ENCODE data around the gene CRAT. TPM values are rescaled to one million over a fixed set of nuclear protein-coding genes. Genes with fewer than 3 reads are reported as not detected.

Gene CRAT
- total RNA-seq, 1 experiment from 2014 or later = 16.1 TPM

GRCh38 chr9:129135476-129135875, 24.9 kb upstream of the CRAT start:
- Histone ChIP-seq H2AFZ (ENCODE audit: low read length) (no peak overlapping the region), H3K4me1 (ENCODE audit: insufficient read depth, low read length) (peaks cover 18% of the 10 kb centered on the region), H3K27me3 (ENCODE audit: low read length) (no peaks in the 10 kb centered on the region), H3K36me3 (ENCODE audit: low read depth, low read length) (peaks cover 5% of the 10 kb centered on the region; the same call in 1 of the 2 replicates), H3K27ac (ENCODE audit: low read length) (no peak overlapping the region), H3K9me2 (replicated peaks; ENCODE audit: low read length) (no peaks in the 10 kb centered on the region), H3K9me3 (ENCODE audit: low read length) (no peaks in the 10 kb centered on the region), H3K9ac (ENCODE audit: low read length) (no peak overlapping the region), H4K20me1 (ENCODE audit: low read length) (no peaks in the 10 kb centered on the region), H3K79me2 (ENCODE audit: low read length) (no peaks in the 10 kb centered on the region), H3K4me2 (ENCODE audit: low read length) (no peak overlapping the region), H3K4me3 (ENCODE audit: low read length) (no peak overlapping the region), H3F3A (ENCODE audit: low read length, unreplicated experiment) (peaks cover 5% of the 10 kb centered on the region)
- ChIA-PET POLR2A (ENCODE audit: unreplicated experiment) (no interaction called here), CTCF (no interaction called here)
- ATAC-seq (no peak), DNase-seq (no peak)
- no peak for TF ChIP-seq EZH2phosphoT487 (IDR thresholded peaks at IDR 0.05; ENCODE audit: borderline replicate concordance, low read length)
- TF ChIP-seq CTCF (conservative IDR thresholded peaks at IDR 0.05; ENCODE audit: low read depth, low read length) = no peak
- TF ChIP-seq EZH2 (IDR thresholded peaks at IDR 0.05; ENCODE audit: low read length, unreplicated experiment) = no peak
- no TSS peak for BruUV-seq (replicated peaks)
- intact Hi-C loops (cut with micrococcal nuclease) = loop anchor here (5.0 kb wide), 1 partner anchor 477 kb away; no protein-coding TSS in a partner anchor

GRCh38 chr9:129133082-129133481, 22.5 kb upstream of the CRAT start:
- DNase-seq (no peak), ATAC-seq (no peak)
- H3K79me2 ChIP-seq (ENCODE audit: low read length) = no peaks in the 10 kb centered on the region
- H3F3A ChIP-seq (ENCODE audit: low read length, unreplicated experiment) = no peaks in the 10 kb centered on the region
- no TSS peak for BruUV-seq (replicated peaks)
- no peaks in the 10 kb centered on the region for H3K9me2 ChIP-seq (replicated peaks; ENCODE audit: low read length)
- peaks cover 8% of the 10 kb centered on the region; the same call in 1 of the 2 replicates for H3K36me3 ChIP-seq (ENCODE audit: low read depth, low read length)
- ChIA-PET POLR2A (ENCODE audit: unreplicated experiment) (no interaction called here), CTCF (no interaction called here)
- no peaks in the 10 kb centered on the region for H3K27me3 ChIP-seq (ENCODE audit: low read length)
- no peaks in the 10 kb centered on the region for H3K9me3 ChIP-seq (ENCODE audit: low read length)
- no peaks in the 10 kb centered on the region for H4K20me1 ChIP-seq (ENCODE audit: low read length)
- H3K4me1 ChIP-seq (ENCODE audit: insufficient read depth, low read length) = no peaks in the 10 kb centered on the region
- no peak overlapping the region for H3K27ac ChIP-seq (ENCODE audit: low read length)
- no peak overlapping the region for H3K9ac ChIP-seq (ENCODE audit: low read length)
- intact Hi-C loops (cut with micrococcal nuclease) = no loop called here
- TF ChIP-seq EZH2 (IDR thresholded peaks at IDR 0.05; ENCODE audit: low read length, unreplicated experiment) (no peak), EZH2phosphoT487 (IDR thresholded peaks at IDR 0.05; ENCODE audit: borderline replicate concordance, low read length) (no peak), CTCF (conservative IDR thresholded peaks at IDR 0.05; ENCODE audit: low read depth, low read length) (no peak)
- no peak overlapping the region for H3K4me2 ChIP-seq (ENCODE audit: low read length)
- no peak overlapping the region for H2AFZ ChIP-seq (ENCODE audit: low read length)
- H3K4me3 ChIP-seq (ENCODE audit: low read length) = no peak overlapping the region

- H3K4me3 ChIP-seq (ENCODE audit: low read length) = no peak overlapping the region
- no peak overlapping the region for H2AFZ ChIP-seq (ENCODE audit: low read length)
- peaks cover 8% of the 10 kb centered on the region; the same call in 1 of the 2 replicates for H3K36me3 ChIP-seq (ENCODE audit: low read depth, low read length)
- CTCF ChIA-PET = interaction anchor here (0.6 to 1.7 kb wide), 13 partner anchors 9 to 590 kb away, joined by 3 to 13 read pairs (median 4); partner anchors contain the start of genes DOLPP1 and NTMT1
- H3K4me1 ChIP-seq (ENCODE audit: insufficient read depth, low read length) = no peaks in the 10 kb centered on the region
- H3K4me2 ChIP-seq (ENCODE audit: low read length) = no peak overlapping the region
- no peak overlapping the region for H3K27ac ChIP-seq (ENCODE audit: low read length)
- no peaks in the 10 kb centered on the region for H3K79me2 ChIP-seq (ENCODE audit: low read length)
- H3K9me2 ChIP-seq (replicated peaks; ENCODE audit: low read length) = no peaks in the 10 kb centered on the region
- ATAC-seq = peak; percentile 91
- TF ChIP-seq EZH2 (IDR thresholded peaks at IDR 0.05; ENCODE audit: low read length, unreplicated experiment) = no peak
- TF ChIP-seq CTCF (conservative IDR thresholded peaks at IDR 0.05; ENCODE audit: low read depth, low read length) = peak; percentile 88
- BruUV-seq (replicated peaks) = no TSS peak
- peak; percentile 68 for DNase-seq
- POLR2A ChIA-PET (ENCODE audit: unreplicated experiment) = interaction anchor here (0.6 kb wide), 1 partner anchor 332 kb away, joined by 3 read pairs; no protein-coding TSS in a partner anchor
- no peaks in the 10 kb centered on the region for H4K20me1 ChIP-seq (ENCODE audit: low read length)
- H3K9me3 ChIP-seq (ENCODE audit: low read length) = no peaks in the 10 kb centered on the region
- intact Hi-C loops (cut with micrococcal nuclease) = no loop called here
- H3K9ac ChIP-seq (ENCODE audit: low read length) = no peak overlapping the region
- no peaks in the 10 kb centered on the region for H3F3A ChIP-seq (ENCODE audit: low read length, unreplicated experiment)
- no peaks in the 10 kb centered on the region for H3K27me3 ChIP-seq (ENCODE audit: low read length)
Measured at GRCh38 chr9:129131300-129132145, 20.9 kb upstream of the CRAT start.
